Uterus (tissue), 2 donors: Measurements from ENCODE around the gene OR1I1.

ENCODE experiments used
- POLR2A ChIP-seq, 2 donors: fragments of 450-650 bp; IDR thresholded peaks; one replicate each; pipeline ENCODE4 v1.6.1; 2016; ENCODE audit warnings: antibody characterized with exemption in 2 of 2, mild to moderate bottlenecking in 1 of 2, moderate library complexity in 1 of 2
- TF ChIP-seq, protein P1 (sequence below), 4 experiments: fragments of 200-600 bp in 2 of 4; fragments of 450-650 bp in 2 of 4; sonication (generic) in 2 of 4; IDR thresholded peaks; one replicate each; pipeline ENCODE4 v1.5.1; 2016 to 2019; ENCODE audit warnings: antibody characterized with exemption in 4 of 4, mild to moderate bottlenecking in 2 of 4, moderate library complexity in 1 of 4

DNA sequence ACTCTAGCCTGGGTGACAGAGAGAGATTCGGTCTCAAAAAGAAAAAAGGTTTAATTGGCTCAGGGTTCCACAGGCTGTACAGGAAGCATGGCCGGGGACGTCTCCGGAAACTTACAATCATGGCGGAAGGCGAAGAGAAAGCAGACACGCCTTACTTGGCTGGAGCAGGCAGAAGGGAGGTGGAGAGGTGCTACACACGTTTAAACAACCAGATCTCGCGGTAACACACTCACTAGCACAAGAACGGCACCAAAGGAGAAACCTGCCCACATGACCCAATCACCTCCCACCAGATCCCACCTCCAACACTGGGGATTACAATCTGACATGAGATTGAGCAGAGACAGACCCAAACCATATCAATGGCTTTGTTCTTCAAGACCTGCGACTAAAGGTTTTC lies 20.0 kb upstream of the OR1I1 start:
- TF ChIP-seq, protein P1, sequence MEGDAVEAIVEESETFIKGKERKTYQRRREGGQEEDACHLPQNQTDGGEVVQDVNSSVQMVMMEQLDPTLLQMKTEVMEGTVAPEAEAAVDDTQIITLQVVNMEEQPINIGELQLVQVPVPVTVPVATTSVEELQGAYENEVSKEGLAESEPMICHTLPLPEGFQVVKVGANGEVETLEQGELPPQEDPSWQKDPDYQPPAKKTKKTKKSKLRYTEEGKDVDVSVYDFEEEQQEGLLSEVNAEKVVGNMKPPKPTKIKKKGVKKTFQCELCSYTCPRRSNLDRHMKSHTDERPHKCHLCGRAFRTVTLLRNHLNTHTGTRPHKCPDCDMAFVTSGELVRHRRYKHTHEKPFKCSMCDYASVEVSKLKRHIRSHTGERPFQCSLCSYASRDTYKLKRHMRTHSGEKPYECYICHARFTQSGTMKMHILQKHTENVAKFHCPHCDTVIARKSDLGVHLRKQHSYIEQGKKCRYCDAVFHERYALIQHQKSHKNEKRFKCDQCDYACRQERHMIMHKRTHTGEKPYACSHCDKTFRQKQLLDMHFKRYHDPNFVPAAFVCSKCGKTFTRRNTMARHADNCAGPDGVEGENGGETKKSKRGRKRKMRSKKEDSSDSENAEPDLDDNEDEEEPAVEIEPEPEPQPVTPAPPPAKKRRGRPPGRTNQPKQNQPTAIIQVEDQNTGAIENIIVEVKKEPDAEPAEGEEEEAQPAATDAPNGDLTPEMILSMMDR (IDR thresholded peaks at IDR 0.05), result no peak
- TF ChIP-seq POLR2A (IDR thresholded peaks at IDR 0.05), result no peak
